PFSK-1 (cell line): Measurements from ENCODE around the gene SH3TC1.

Experiments
- FOXP2 ChIP-seq: optimal IDR thresholded peaks from 2 replicates; pipeline ENCODE3; 2011; ENCODE audit warnings: borderline replicate concordance, control low read depth, inconsistent platforms; ENCODE audit not compliant: insufficient read depth; ENCODE audit errors: extremely low read length, extremely low read depth
- POLR2AphosphoS5 ChIP-seq: IDR thresholded peaks from 2 replicates; pipeline ENCODE4 v1.6.1; 2012; ENCODE audit warnings: low read depth, mild to moderate bottlenecking, control low read depth, low read length, moderate library complexity
- REST ChIP-seq, 2 experiments: IDR thresholded peaks; 2 replicates each; pipeline versions ENCODE4 v1.6.1 to v1.8.0; 2011 to 2012; ENCODE audit warnings: low read depth in 2 of 2, low read length in 2 of 2, control low read depth in 1 of 2, inconsistent platforms in 1 of 2, mild to moderate bottlenecking in 1 of 2, moderate library complexity in 1 of 2; ENCODE audit not compliant: insufficient read depth in 1 of 2
- SIN3A ChIP-seq: IDR thresholded peaks from 2 replicates; pipeline ENCODE4 v1.6.1; 2012; ENCODE audit warnings: mild to moderate bottlenecking, low read length, moderate library complexity, borderline replicate concordance; ENCODE audit not compliant: insufficient read depth
- TAF1 ChIP-seq: IDR thresholded peaks from 2 replicates; pipeline ENCODE4 v1.6.1; 2012; ENCODE audit warnings: low read length, control low read depth, borderline replicate concordance; ENCODE audit not compliant: insufficient read depth

SH3TC1 gene

DNA sequence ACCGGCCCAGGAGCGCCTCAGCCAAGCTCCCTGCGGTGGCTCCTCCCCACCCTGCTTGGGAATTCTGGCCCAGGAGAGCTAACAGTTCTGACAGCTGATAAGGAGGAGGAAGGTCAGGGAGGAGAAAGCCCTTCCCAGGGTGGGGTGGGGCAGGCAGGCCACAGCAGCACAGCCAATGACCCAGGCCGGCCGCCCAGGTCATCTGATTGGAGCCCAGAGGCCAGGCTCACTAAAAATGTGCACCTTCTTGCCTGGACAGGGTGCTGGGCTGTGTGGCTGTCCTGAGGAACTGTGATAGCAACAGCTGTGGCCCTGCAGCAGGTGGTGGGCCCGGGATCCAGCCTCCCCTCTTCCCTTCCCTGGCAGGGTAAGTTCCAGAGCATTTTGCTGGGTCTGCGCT is 17.2 kb upstream of the SH3TC1 start:
- no peak for TF ChIP-seq POLR2AphosphoS5
- TF ChIP-seq TAF1, result no peak
- no peak for TF ChIP-seq REST (IDR thresholded peaks at IDR 0.05; ENCODE audit: insufficient read depth in 1 of 2, low read depth in 2 of 2, low read length in 2 of 2)

- TF ChIP-seq SIN3A (no peak), REST (IDR thresholded peaks at IDR 0.05; ENCODE audit: insufficient read depth in 1 of 2, low read depth in 2 of 2, low read length in 2 of 2) (no peak)
Measured at GRCh38 chr4:8182294-8182693, 16.8 kb upstream of the SH3TC1 start.

GRCh38 chr4:8182858-8183725 is 16.0 kb upstream of the SH3TC1 start:
- TF ChIP-seq REST (IDR thresholded peaks at IDR 0.05; ENCODE audit: insufficient read depth in 1 of 2, low read depth in 2 of 2, low read length in 2 of 2) (no peak), FOXP2 (no peak), SIN3A (no peak), POLR2AphosphoS5 (no peak), TAF1 (no peak)

DNA sequence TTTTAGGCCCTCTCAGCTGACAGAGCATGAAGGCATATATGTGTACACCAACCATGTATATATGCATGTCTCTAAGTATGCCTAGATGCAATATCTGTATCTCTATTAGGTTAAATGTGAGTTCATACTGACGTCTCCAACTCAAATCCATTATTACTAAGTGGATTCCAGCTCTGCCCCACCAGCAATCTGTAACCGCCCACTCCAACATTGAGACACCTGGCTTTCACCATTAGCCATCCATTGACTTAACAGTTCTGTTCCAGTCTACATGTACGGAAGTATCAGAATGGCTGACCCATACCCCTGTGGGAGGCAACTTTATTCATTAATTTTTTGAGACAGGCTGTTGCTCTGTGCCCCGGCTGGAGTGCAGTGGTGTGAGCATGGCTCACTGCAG is 15.0 kb upstream of the SH3TC1 start:
- TF ChIP-seq FOXP2 (no peak), REST (IDR thresholded peaks at IDR 0.05; ENCODE audit: insufficient read depth in 1 of 2, low read depth in 2 of 2, low read length in 2 of 2) (no peak), POLR2AphosphoS5 (no peak)

- TF ChIP-seq POLR2AphosphoS5 (no peak), FOXP2 (no peak), SIN3A (no peak), REST (IDR thresholded peaks at IDR 0.05; ENCODE audit: insufficient read depth in 1 of 2, low read depth in 2 of 2, low read length in 2 of 2) (no peak), TAF1 (no peak)
Measured at GRCh38 chr4:8185295-8185694, 13.8 kb upstream of the SH3TC1 start.
